Fibroblast of lung (primary cell): ENCODE data around the gene KSR2. TPM values are rescaled to one million over a fixed set of nuclear protein-coding genes. Genes with fewer than 3 reads are reported as not detected.

Source experiments
- DNase-seq, 2 donors: peaks; one replicate each; pipeline versions ENCODE4 v3.0.0 to v3.0.0-alpha.2; 2010; ENCODE audit warnings: low read depth in 2 of 2
- H2AFZ ChIP-seq: 2 replicates; pipeline ENCODE4 v1.5.1; 2012; ENCODE audit warnings: low read length, control low read depth, inconsistent platforms
- H3K27ac ChIP-seq: 2 replicates; pipeline ENCODE4 v1.5.1; 2011; ENCODE audit warnings: low read length, control low read depth; ENCODE audit not compliant: insufficient read depth
- H3K27me3 ChIP-seq: 2 replicates; pipeline ENCODE4 v1.5.1; 2011; ENCODE audit warnings: mild to moderate bottlenecking, low read length; ENCODE audit not compliant: control insufficient read depth, insufficient read depth
- H3K36me3 ChIP-seq: 2 replicates; pipeline ENCODE4 v1.5.1; 2011; ENCODE audit warnings: low read length; ENCODE audit not compliant: control insufficient read depth, insufficient read depth
- H3K4me1 ChIP-seq: 2 replicates; pipeline ENCODE4 v1.5.1; 2011; ENCODE audit warnings: low read length; ENCODE audit not compliant: control insufficient read depth, insufficient read depth; ENCODE audit errors: extremely low read depth
- H3K4me2 ChIP-seq: 2 replicates; pipeline ENCODE4 v1.5.1; 2011; ENCODE audit warnings: low read length, control low read depth; ENCODE audit not compliant: insufficient read depth; ENCODE audit errors: extremely low read depth
- H3K4me3 ChIP-seq, 4 experiments: fragments of 200-600 bp in 1 of 4; sonication (generic) in 1 of 4; replicated peaks in 1 of 4; 2 replicates each; pipeline ENCODE4 v1.5.1; 2011 to 2016; ENCODE audit warnings: low read length in 4 of 4, low read depth in 3 of 4, mild to moderate bottlenecking in 3 of 4, control low read depth in 2 of 4, inconsistent platforms in 1 of 4, mixed read lengths in 1 of 4; ENCODE audit not compliant: insufficient read depth in 1 of 4; ENCODE audit errors: control extremely low read depth in 1 of 4
- H3K79me2 ChIP-seq: 2 replicates; pipeline ENCODE4 v1.5.1; 2012; ENCODE audit warnings: mild to moderate bottlenecking, low read length, inconsistent platforms; ENCODE audit not compliant: control insufficient read depth, insufficient read depth
- H3K9ac ChIP-seq: 2 replicates; pipeline ENCODE4 v1.5.1; 2011; ENCODE audit warnings: mild to moderate bottlenecking, low read length, control low read depth; ENCODE audit not compliant: insufficient read depth
- H3K9me3 ChIP-seq: 2 replicates; pipeline ENCODE4 v1.5.1; 2012; ENCODE audit warnings: low read depth, low read length; ENCODE audit not compliant: control insufficient read depth, insufficient read depth
- H4K20me1 ChIP-seq: 2 replicates; pipeline ENCODE4 v1.5.1; 2011; ENCODE audit warnings: low read length; ENCODE audit not compliant: control insufficient read depth, insufficient read depth; ENCODE audit errors: extremely low read depth
- CTCF ChIP-seq, 2 donors: IDR thresholded peaks in 1 of 2; conservative IDR thresholded peaks in 1 of 2; 1 replicate in 1 of 2; 2 replicates in 1 of 2; pipeline ENCODE4 v1.5.1; 2011 to 2012; ENCODE audit warnings: low read length in 2 of 2, control low read depth in 1 of 2, inconsistent platforms in 1 of 2, low read depth in 1 of 2, mild to moderate bottlenecking in 1 of 2
- EZH2 ChIP-seq: IDR thresholded peaks from 2 replicates; pipeline ENCODE4 v1.5.1; 2012; ENCODE audit warnings: low read length, control low read depth, mild to moderate bottlenecking; ENCODE audit errors: missing control alignments
- polyA plus RNA-seq, 2 donors: library from polyadenylated mRNA; depleted of rRNA in 1 of 2; stranded (reverse) in 1 of 2; unstranded in 1 of 2; fragments of >200 nt; gene quantifications; 2 replicates each; pipeline ENCODE4 v1.2.1, GENCODE V29; 2011 to 2012; ENCODE audit warnings: missing spikeins in 1 of 2
- total RNA-seq: library from RNA; depleted of rRNA; stranded (reverse); fragments of >200 nt; gene quantifications from 2 replicates; pipeline ENCODE4 v1.2.1, GENCODE V29; 2014

The KSR2 gene
- total and polyA plus RNA-seq, 2 donors (not counting 1 experiment from before 2014, with no cell fraction given), result not detected

DNA sequence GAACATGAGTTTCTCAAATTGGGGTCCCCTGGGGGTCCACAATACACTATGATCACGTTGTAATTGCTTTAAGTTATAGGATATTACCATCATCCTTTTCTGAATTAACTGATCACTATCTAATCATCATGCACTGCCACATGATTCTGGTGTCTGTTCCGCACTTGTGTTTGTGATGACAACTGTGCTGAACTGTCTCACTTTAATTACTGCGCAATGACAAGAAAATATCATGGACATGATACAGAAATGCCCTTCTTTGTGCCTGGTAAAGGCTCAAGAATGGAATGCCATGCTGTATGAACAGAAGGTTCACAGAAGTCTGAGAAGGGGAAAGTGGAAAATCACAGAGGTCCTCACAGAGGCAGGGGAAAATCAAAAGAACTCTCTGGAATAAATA lies 541.6 kb downstream of the KSR2 start:
- H4K20me1 ChIP-seq, result no peaks in the 10 kb centered on the region
- H3K27me3 ChIP-seq, result no peaks in the 10 kb centered on the region
- H3K27ac ChIP-seq, result no peak overlapping the region
- no peak overlapping the region for H2AFZ ChIP-seq
- H3K36me3 ChIP-seq, result no peaks in the 10 kb centered on the region
- no peaks in the 10 kb centered on the region for H3K79me2 ChIP-seq
- no peak for DNase-seq
- TF ChIP-seq EZH2 (no peak), CTCF (conservative IDR thresholded peaks at IDR 0.05 in 1 of 2, IDR thresholded peaks at IDR 0.05 in 1 of 2; ENCODE audit: low read depth in 1 of 2, low read length in 2 of 2) (no peak)
- H3K4me1 ChIP-seq, result no peaks in the 10 kb centered on the region
- H3K9ac ChIP-seq, result no peak overlapping the region
- no peaks in the 10 kb centered on the region for H3K9me3 ChIP-seq
- H3K4me2 ChIP-seq, result no peak overlapping the region
- no peak overlapping the region for H3K4me3 ChIP-seq

- H3K9ac ChIP-seq, result no peak overlapping the region
- no peaks in the 10 kb centered on the region for H3K4me1 ChIP-seq
- no peaks in the 10 kb centered on the region for H3K36me3 ChIP-seq
- no peaks in the 10 kb centered on the region for H4K20me1 ChIP-seq
- H3K27me3 ChIP-seq, result no peaks in the 10 kb centered on the region
- H3K27ac ChIP-seq, result no peak overlapping the region
- no peaks in the 10 kb centered on the region for H3K9me3 ChIP-seq
- no peak overlapping the region for H3K4me3 ChIP-seq
- TF ChIP-seq EZH2 (no peak), CTCF (conservative IDR thresholded peaks at IDR 0.05 in 1 of 2, IDR thresholded peaks at IDR 0.05 in 1 of 2; ENCODE audit: low read depth in 1 of 2, low read length in 2 of 2) (no peak)
- no peak for DNase-seq
- no peak overlapping the region for H3K4me2 ChIP-seq
- H2AFZ ChIP-seq, result no peak overlapping the region
- H3K79me2 ChIP-seq, result no peaks in the 10 kb centered on the region
Measured at GRCh38 chr12:117421987-117422386, 546.8 kb downstream of the KSR2 start.

DNA sequence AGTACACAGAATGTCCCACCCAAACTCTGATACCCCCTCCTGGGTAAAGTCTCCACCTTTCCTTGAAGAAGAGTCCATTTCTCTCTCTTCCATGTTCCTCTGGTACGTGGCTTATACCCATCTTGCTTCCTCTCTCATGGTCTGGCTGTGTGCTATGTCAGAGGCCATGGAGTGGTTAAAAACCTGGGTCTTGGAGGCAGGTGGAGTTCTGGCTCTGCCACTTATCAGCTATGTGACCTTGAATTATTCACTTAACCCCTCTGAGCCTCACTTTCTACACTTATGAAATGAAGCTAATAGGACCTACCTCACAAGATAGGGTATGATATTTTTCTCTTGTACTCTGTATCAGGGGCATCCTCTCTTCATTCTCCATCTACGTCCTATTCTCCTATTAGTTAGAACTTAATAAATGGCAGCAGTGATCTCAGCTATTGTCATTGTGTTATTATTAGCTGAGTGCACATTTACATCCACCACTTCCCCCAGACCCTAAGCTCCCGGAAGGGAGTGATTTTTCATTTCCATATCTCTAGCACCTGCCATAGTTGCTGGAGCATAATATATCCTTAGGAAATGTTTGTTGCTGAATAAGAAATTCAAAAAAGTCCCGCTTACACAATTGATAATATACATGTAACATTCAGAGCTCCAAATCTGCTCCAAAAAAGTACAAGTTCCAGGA lies 547.6 kb downstream of the KSR2 start:
- no peak overlapping the region for H3K27ac ChIP-seq
- H3K9me3 ChIP-seq, result no peaks in the 10 kb centered on the region
- H3K27me3 ChIP-seq, result no peaks in the 10 kb centered on the region
- H3K4me2 ChIP-seq, result no peak overlapping the region
- H3K4me3 ChIP-seq, result no peak overlapping the region
- no peaks in the 10 kb centered on the region for H3K79me2 ChIP-seq
- TF ChIP-seq EZH2 (no peak), CTCF (conservative IDR thresholded peaks at IDR 0.05 in 1 of 2, IDR thresholded peaks at IDR 0.05 in 1 of 2; ENCODE audit: low read depth in 1 of 2, low read length in 2 of 2) (no peak)
- no peaks in the 10 kb centered on the region for H4K20me1 ChIP-seq
- H3K9ac ChIP-seq, result no peak overlapping the region
- H3K36me3 ChIP-seq, result no peaks in the 10 kb centered on the region
- DNase-seq, result no peak
- H3K4me1 ChIP-seq, result no peaks in the 10 kb centered on the region
- H2AFZ ChIP-seq, result no peak overlapping the region
